GM12878 (cell line): ENCODE data around the gene CAMTA1. TPM values are rescaled to one million over a fixed set of nuclear protein-coding genes. Genes with fewer than 3 reads are reported as not detected.

Experiments
- ATAC-seq: fragments of 200-7000 bp; cut with Tn5 transposase; 3 replicates; pipeline ENCODE4 v1.9.1; 2020; ENCODE audit warnings: mild to moderate bottlenecking, moderate library complexity
- BruUV-seq: library from RNA; stranded (reverse); fragments of 400-500 nt; replicated peaks from 2 replicates; lab custom pipeline; 2021; lab: Mats Ljungman, UMichigan
- CTCF ChIA-PET: fragments of 300-600 bp; sonication (Branson Sonifier 250); formaldehyde crosslinking; extraction: SDS; loops from one replicate; lab custom pipeline; 2021; ENCODE audit warnings: inconsistent platforms; lab: Yijun Ruan, JAX
- POLR2A ChIA-PET: fragments of 350-600 bp; formaldehyde crosslinking; extraction: SDS; loops from one replicate; lab custom pipeline; 2021; ENCODE audit warnings: inconsistent platforms; lab: Charles Lee
- RAD21 ChIA-PET: fragments of 300-600 bp; sonication (Branson Sonifier 250); formaldehyde crosslinking; loops from one replicate; lab custom pipeline; 2023; ENCODE audit warnings: antibody characterized with exemption; ENCODE audit not compliant: unreplicated experiment; lab: Charles Lee
- SMC1A ChIA-PET: fragments of 300-600 bp; sonication (Branson Sonifier 250); formaldehyde crosslinking; loops from one replicate; lab custom pipeline; 2023; ENCODE audit not compliant: unreplicated experiment, uncharacterized antibody; lab: Charles Lee
- DNase-seq: peaks from one replicate; pipeline ENCODE4 v3.0.0-alpha.2; 2011; ENCODE audit warnings: low read depth, low spot score
- FAIRE-seq: peaks from 3 replicates; lab custom pipeline; 2011; peaks lifted over from hg19 to GRCh38; lab: Jason Lieb, UNC
- H2AFZ ChIP-seq: 2 replicates; pipeline ENCODE4 v1.6.0; 2011; ENCODE audit warnings: low read depth, low read length, control low read depth; ENCODE audit not compliant: control insufficient read depth
- H3K27ac ChIP-seq: 2 replicates; pipeline ENCODE4 v1.5.1; 2011; ENCODE audit warnings: control low read depth; ENCODE audit not compliant: control insufficient read depth, insufficient read depth
- H3K27me3 ChIP-seq, 2 experiments: replicated peaks in 1 of 2; 2 replicates each; pipeline versions ENCODE4 v1.6.0 to v1.6.1; 2011; ENCODE audit warnings: low read length in 1 of 2; ENCODE audit not compliant: control insufficient read depth in 2 of 2, insufficient read depth in 2 of 2
- H3K36me3 ChIP-seq, 2 experiments: 2 replicates each; pipeline ENCODE4 v1.5.1; 2011; ENCODE audit warnings: low read length in 1 of 2; ENCODE audit not compliant: control insufficient read depth in 2 of 2, insufficient read depth in 2 of 2
- H3K4me1 ChIP-seq: 2 replicates; pipeline ENCODE4 v1.6.1; 2011; ENCODE audit warnings: mild to moderate bottlenecking, low read length, moderate library complexity, mixed read lengths; ENCODE audit not compliant: control insufficient read depth, insufficient read depth
- H3K4me2 ChIP-seq: 2 replicates; pipeline ENCODE4 v1.6.0; 2011; ENCODE audit warnings: control low read depth; ENCODE audit not compliant: control insufficient read depth, insufficient read depth
- H3K4me3 ChIP-seq: fragments of 200-600 bp; sonication (generic); 2 replicates; pipeline ENCODE4 v1.5.1; 2016
- H3K79me2 ChIP-seq: 2 replicates; pipeline ENCODE4 v1.6.0; 2011; ENCODE audit warnings: low read length; ENCODE audit not compliant: control insufficient read depth, insufficient read depth
- H3K9ac ChIP-seq: 2 replicates; pipeline ENCODE4 v1.8.0; 2011; ENCODE audit warnings: low read length, control low read depth, mixed read lengths; ENCODE audit not compliant: control insufficient read depth, insufficient read depth
- H3K9me3 ChIP-seq: replicated peaks from 3 replicates; pipeline ENCODE4 v1.5.1; 2011; ENCODE audit warnings: mild to moderate bottlenecking, low read length; ENCODE audit not compliant: control insufficient read depth, insufficient read depth
- H4K20me1 ChIP-seq: 2 replicates; pipeline ENCODE4 v1.6.0; 2011; ENCODE audit not compliant: control insufficient read depth, insufficient read depth
- CTCF ChIP-seq, 3 experiments: IDR thresholded peaks in 2 of 3; conservative IDR thresholded peaks in 1 of 3; 2 replicates each; pipeline ENCODE4 v1.5.1; 2011; ENCODE audit warnings: low read depth in 3 of 3, low read length in 3 of 3, mild to moderate bottlenecking in 3 of 3, control low read depth in 2 of 3, moderate library complexity in 2 of 3, inconsistent platforms in 1 of 3, mixed read lengths in 1 of 3; ENCODE audit not compliant: control insufficient read depth in 2 of 3, insufficient read depth in 1 of 3; ENCODE audit errors: extremely low read depth in 1 of 3
- DPF2 ChIP-seq: fragments of 450-650 bp; IDR thresholded peaks from 2 replicates; pipeline ENCODE4 v1.6.1; 2017; ENCODE audit warnings: mild to moderate bottlenecking
- E4F1 ChIP-seq: fragments of 450-650 bp; IDR thresholded peaks from 2 replicates; pipeline ENCODE4 v1.6.1; 2018; ENCODE audit warnings: borderline replicate concordance, mild to moderate bottlenecking; ENCODE audit not compliant: partially characterized antibody
- EP300 ChIP-seq, 2 experiments: fragments of 150-350 bp in 1 of 2; IDR thresholded peaks; 2 replicates each; pipeline ENCODE4 v1.6.1; 2011 to 2012; ENCODE audit warnings: low read depth in 2 of 2, low read length in 2 of 2, borderline replicate concordance in 1 of 2, improper control_type of control experiment in 1 of 2, inconsistent platforms in 1 of 2; ENCODE audit not compliant: control insufficient read depth in 1 of 2
- HDGF ChIP-seq: fragments of 450-650 bp; IDR thresholded peaks from 2 replicates; pipeline ENCODE4 v1.6.1; 2016; ENCODE audit warnings: antibody characterized with exemption
- JUNB ChIP-seq: IDR thresholded peaks from 2 replicates; pipeline ENCODE4 v1.6.1; 2016; ENCODE audit warnings: antibody characterized with exemption, mild to moderate bottlenecking
- KDM1A ChIP-seq: fragments of 200-600 bp; sonication (generic); IDR thresholded peaks from 2 replicates; pipeline ENCODE4 v1.6.1; 2016; ENCODE audit warnings: borderline replicate concordance
- REST ChIP-seq: IDR thresholded peaks from 2 replicates; pipeline ENCODE4 v1.6.1; 2012; ENCODE audit warnings: mild to moderate bottlenecking, low read depth, low read length
- SMC3 ChIP-seq: IDR thresholded peaks from 2 replicates; pipeline ENCODE4 v1.6.1; 2011; ENCODE audit warnings: low read length, improper control_type of control experiment, borderline replicate concordance
- TARDBP ChIP-seq: IDR thresholded peaks from 2 replicates; pipeline ENCODE4 v1.6.1; 2016; ENCODE audit warnings: borderline replicate concordance
- WGBS: methylation state at CpG from one replicate; pipeline ENCODE4 v1.1.6; 2016; ENCODE audit warnings: low lambda C conversion rate; ENCODE audit not compliant: insufficient replicate concordance, insufficient coverage; ENCODE audit errors: missing lambda C conversion rate; 5-methylcytosine and 5-hydroxymethylcytosine counted together
- in situ Hi-C: fragments of 300-500 bp; cut with MboI; formaldehyde crosslinking; loops from 9 replicates; pipeline ENCODE4 v1.14.3; 2018; ENCODE audit warnings: mixed read lengths
- intact Hi-C: fragments of 100-400 bp; cut with micrococcal nuclease; formaldehyde crosslinking; loops from one replicate; pipeline ENCODE4 v1.14.2; 2022; ENCODE audit not compliant: unreplicated experiment
- polyA plus RNA-seq, 11 experiments: library from polyadenylated mRNA; depleted of rRNA in 4 of 11; unstranded in 6 of 11; stranded (reverse) in 5 of 11; fragments of >200 nt; fragmentation: Nextera tagmentation in 4 of 11; fragmentation: Illumina TruSeq in 1 of 11; extraction: Ambion mirVana in 4 of 11; extraction: Trizol in 1 of 11; gene quantifications; 1 replicate in 1 of 11; 2 replicates in 10 of 11; pipeline versions ENCODE4 v1.2.1 to v1.2.3, GENCODE V29; 2011 to 2016; ENCODE audit warnings: inconsistent platforms in 2 of 11, missing spikeins in 2 of 11, low read depth in 1 of 11
- total RNA-seq, 4 experiments: library from RNA; depleted of rRNA in 3 of 4; stranded (reverse); fragments of >200 nt in 3 of 4; fragmentation: Illumina TruSeq in 1 of 4; extraction: Trizol in 1 of 4; gene quantifications; 2 replicates each; pipeline versions ENCODE4 v1.2.1 to v1.2.3, GENCODE V29; 2013 to 2021

CAMTA1 gene
- total and polyA plus RNA-seq, 10 of the 15 experiments (the other 5 are each of a cell fraction or from before 2014, with no cell fraction given), result 37.7 to 148 (median 76.4) TPM

- Histone ChIP-seq H3K27ac (peak overlapping the region; percentile 65; the same call in 1 of the 2 replicates), H3K36me3 (peaks cover 0 to 3% of the 10 kb centered on the region in 2 experiments; a peak in 3 of 4 replicates), H3K27me3 (no peaks in the 10 kb centered on the region), H3K4me1 (peaks cover 22% of the 10 kb centered on the region), H3K4me3 (no peak overlapping the region), H3K9me3 (no peaks in the 10 kb centered on the region), H3K79me2 (peaks cover 5% of the 10 kb centered on the region; the same call in 1 of the 2 replicates), H2AFZ (no peak overlapping the region), H3K4me2 (no peak overlapping the region), H4K20me1 (no peaks in the 10 kb centered on the region), H3K9ac (no peak overlapping the region)
- ATAC-seq (no peak), FAIRE-seq (no peak), DNase-seq (no peak)
- ChIA-PET CTCF (interaction anchor here (1.6 kb wide), 1 partner anchor 8 kb away, joined by 3 read pairs; no protein-coding TSS in a partner anchor), SMC1A (interaction anchor here (1.3 to 1.7 kb wide), 2 partner anchors 24 to 36 kb away, joined by 3 to 5 read pairs; no protein-coding TSS in a partner anchor), POLR2A (no interaction called here), RAD21 (no interaction called here)
- in situ Hi-C loops (no loop called here), intact Hi-C loops (no loop called here)
- TF ChIP-seq E4F1, result no peak
- TF ChIP-seq HDGF, result no peak
- no peak for TF ChIP-seq REST
- no peak for TF ChIP-seq TARDBP
- TF ChIP-seq SMC3, result no peak
- no peak for TF ChIP-seq CTCF (IDR thresholded peaks at IDR 0.05 in 2 of 3, conservative IDR thresholded peaks at IDR 0.05 in 1 of 3; ENCODE audit: control insufficient read depth in 2 of 3, extremely low read depth in 1 of 3, insufficient read depth in 1 of 3, low read depth in 3 of 3, low read length in 3 of 3)
- TF ChIP-seq KDM1A, result no peak
- no peak for TF ChIP-seq DPF2
- TF ChIP-seq JUNB, result no peak
- TF ChIP-seq EP300 (IDR thresholded peaks at IDR 0.05; ENCODE audit: borderline replicate concordance in 1 of 2, control insufficient read depth in 1 of 2, low read depth in 2 of 2, low read length in 2 of 2), result no peak
- no TSS peak for BruUV-seq
- WGBS, result 86% methylated on average over 6 of the region's 6 CpGs
Measured at GRCh38 chr1:6860401-6860800, 75.1 kb downstream of the CAMTA1 start.
